ENCODE measurements around the gene NPL. TPM values are rescaled to one million over a fixed set of nuclear protein-coding genes. Genes with fewer than 3 reads are reported as not detected.

NPL gene
- total RNA-seq, 2 experiments from 2014 or later = 4.5 to 4.9 TPM

- H3K4me1 Mint-ChIP-seq (ENCODE audit: low read depth) = peaks cover 2% of the 10 kb centered on the region
- H3K4me3 Mint-ChIP-seq = no peak overlapping the region
- intact Hi-C loops (cut with micrococcal nuclease) = no loop called here
- ATAC-seq (no peak), DNase-seq (no peak)
- peaks cover 3% of the 10 kb centered on the region for H3K36me3 Mint-ChIP-seq (ENCODE audit: low read depth)
- no peaks in the 10 kb centered on the region for H3K9me3 Mint-ChIP-seq
- H3K27ac Mint-ChIP-seq = no peak overlapping the region
- CTCF ChIA-PET = no interaction called here
- no peaks in the 10 kb centered on the region for H3K27me3 Mint-ChIP-seq
- no peak for TF ChIP-seq CTCF (IDR thresholded peaks at IDR 0.05)
- POLR2A ChIA-PET = no interaction called here
Measured at GRCh38 chr1:182833271-182833670, 43.7 kb downstream of the NPL start.

- intact Hi-C loops (cut with micrococcal nuclease) = no loop called here
- CTCF ChIA-PET = interaction anchor here (0.8 kb wide), 1 partner anchor 239 kb away, joined by 4 read pairs; no protein-coding TSS in a partner anchor
- POLR2A ChIA-PET = no interaction called here
Measured at GRCh38 chr1:182834326-182834725, 44.8 kb downstream of the NPL start.

GRCh38 chr1:182835806-182836205 is 46.2 kb downstream of the NPL start:
- intact Hi-C loops (cut with micrococcal nuclease) = no loop called here
- ChIA-PET CTCF (no interaction called here), POLR2A (no interaction called here)
- ATAC-seq (no peak), DNase-seq (no peak)
- H3K27me3 Mint-ChIP-seq = no peaks in the 10 kb centered on the region
- H3K4me1 Mint-ChIP-seq (ENCODE audit: low read depth) = peaks cover 9% of the 10 kb centered on the region
- no peak overlapping the region for H3K4me3 Mint-ChIP-seq
- H3K27ac Mint-ChIP-seq = no peak overlapping the region
- TF ChIP-seq CTCF (IDR thresholded peaks at IDR 0.05) = no peak
- H3K9me3 Mint-ChIP-seq = no peaks in the 10 kb centered on the region
- peaks cover 15% of the 10 kb centered on the region for H3K36me3 Mint-ChIP-seq (ENCODE audit: low read depth)

More at GRCh38 chr1:182834326-182834725, 44.8 kb downstream of the NPL start:
- H3K36me3 Mint-ChIP-seq (ENCODE audit: low read depth) = peaks cover 3% of the 10 kb centered on the region
- no peak for TF ChIP-seq CTCF (IDR thresholded peaks at IDR 0.05)
- H3K27ac Mint-ChIP-seq = no peak overlapping the region
- peaks cover 6% of the 10 kb centered on the region for H3K4me1 Mint-ChIP-seq (ENCODE audit: low read depth)
- ATAC-seq (no peak), DNase-seq (no peak)
- H3K4me3 Mint-ChIP-seq = no peak overlapping the region
- H3K27me3 Mint-ChIP-seq = no peaks in the 10 kb centered on the region
- H3K9me3 Mint-ChIP-seq = no peaks in the 10 kb centered on the region

GRCh38 chr1:182839209-182840066 is 49.9 kb downstream of the NPL start, which contains the start of gene DHX9:
Gene DHX9 (plus strand): TSS chr1:182839347. CDS start chr1:182842567, 3,220 bp downstream.
- ATAC-seq (peak; percentile 87), DNase-seq (peak; percentile 92)
- peaks cover 49% of the 10 kb centered on the region for H3K36me3 Mint-ChIP-seq (ENCODE audit: low read depth)
- ChIA-PET CTCF (interaction anchor here (1.0 to 1.7 kb wide), 3 partner anchors 57 to 251 kb away, joined by 4 read pairs; partner anchors contain the start of gene RNASEL), POLR2A (interaction anchor here (0.6 to 2.7 kb wide), 16 partner anchors 12 to 239 kb away, joined by 3 to 18 read pairs (median 4); no protein-coding TSS in a partner anchor)
- intact Hi-C loops (cut with micrococcal nuclease) = no loop called here
- peaks cover 40% of the 10 kb centered on the region for H3K4me1 Mint-ChIP-seq (ENCODE audit: low read depth)
- peak within 1 kb of the TSS; percentile 87 for H3K4me3 Mint-ChIP-seq
- H3K27me3 Mint-ChIP-seq = no peaks in the 10 kb centered on the region
- H3K9me3 Mint-ChIP-seq = no peaks in the 10 kb centered on the region
- peak within 1 kb of the TSS; percentile 97 for H3K27ac Mint-ChIP-seq
- TF ChIP-seq CTCF (IDR thresholded peaks at IDR 0.05) = no peak
